Epithelial cell of alveolus of lung (primary cell): ENCODE measurements around the gene MKLN1. TPM values are rescaled to one million over a fixed set of nuclear protein-coding genes. Genes with fewer than 3 reads are reported as not detected.

Experiments
- total RNA-seq: library from RNA; depleted of rRNA; stranded (reverse); fragments of >200 nt; gene quantifications from 2 replicates; pipeline ENCODE4 v1.2.1, GENCODE V29; 2015

MKLN1 gene
- 17.5 and 26.7 TPM in 2 replicates for total RNA-seq

GRCh38 chr7:131327626-131328376 lies at the start of gene MKLN1:
Gene MKLN1, plus strand, starts transcription at chr7:131327876. Its CDS starts 24 bp downstream, at chr7:131327900.

Other genes starting within 250 kb of the MKLN1 start
- 1.1 and 9.3 TPM in 2 replicates for gene PODXL, start 228.8 kb downstream of the MKLN1 start, total RNA-seq